GM12878 (cell line): Measurements from ENCODE around the gene CCNY. TPM values are rescaled to one million over a fixed set of nuclear protein-coding genes. Genes with fewer than 3 reads are reported as not detected.

Experiments used
- ATAC-seq: fragments of 200-7000 bp; cut with Tn5 transposase; 3 replicates; pipeline ENCODE4 v1.9.1; 2020; ENCODE audit warnings: mild to moderate bottlenecking, moderate library complexity
- BruUV-seq: library from RNA; stranded (reverse); fragments of 400-500 nt; replicated peaks from 2 replicates; lab custom pipeline; 2021; lab: Mats Ljungman, UMichigan
- CTCF ChIA-PET: fragments of 300-600 bp; sonication (Branson Sonifier 250); formaldehyde crosslinking; extraction: SDS; loops from one replicate; lab custom pipeline; 2021; ENCODE audit warnings: inconsistent platforms; lab: Yijun Ruan, JAX
- POLR2A ChIA-PET: fragments of 350-600 bp; formaldehyde crosslinking; extraction: SDS; loops from one replicate; lab custom pipeline; 2021; ENCODE audit warnings: inconsistent platforms; lab: Charles Lee
- RAD21 ChIA-PET: fragments of 300-600 bp; sonication (Branson Sonifier 250); formaldehyde crosslinking; loops from one replicate; lab custom pipeline; 2023; ENCODE audit warnings: antibody characterized with exemption; ENCODE audit not compliant: unreplicated experiment; lab: Charles Lee
- SMC1A ChIA-PET: fragments of 300-600 bp; sonication (Branson Sonifier 250); formaldehyde crosslinking; loops from one replicate; lab custom pipeline; 2023; ENCODE audit not compliant: unreplicated experiment, uncharacterized antibody; lab: Charles Lee
- DNase-seq: peaks from one replicate; pipeline ENCODE4 v3.0.0-alpha.2; 2011; ENCODE audit warnings: low read depth, low spot score
- FAIRE-seq: peaks from 3 replicates; lab custom pipeline; 2011; peaks lifted over from hg19 to GRCh38; lab: Jason Lieb, UNC
- H2AFZ ChIP-seq: 2 replicates; pipeline ENCODE4 v1.6.0; 2011; ENCODE audit warnings: low read depth, low read length, control low read depth; ENCODE audit not compliant: control insufficient read depth
- H3K27ac ChIP-seq: 2 replicates; pipeline ENCODE4 v1.5.1; 2011; ENCODE audit warnings: control low read depth; ENCODE audit not compliant: control insufficient read depth, insufficient read depth
- H3K27me3 ChIP-seq, 2 experiments: replicated peaks in 1 of 2; 2 replicates each; pipeline versions ENCODE4 v1.6.0 to v1.6.1; 2011; ENCODE audit warnings: low read length in 1 of 2; ENCODE audit not compliant: control insufficient read depth in 2 of 2, insufficient read depth in 2 of 2
- H3K36me3 ChIP-seq, 2 experiments: 2 replicates each; pipeline ENCODE4 v1.5.1; 2011; ENCODE audit warnings: low read length in 1 of 2; ENCODE audit not compliant: control insufficient read depth in 2 of 2, insufficient read depth in 2 of 2
- H3K4me1 ChIP-seq: 2 replicates; pipeline ENCODE4 v1.6.1; 2011; ENCODE audit warnings: mild to moderate bottlenecking, low read length, moderate library complexity, mixed read lengths; ENCODE audit not compliant: control insufficient read depth, insufficient read depth
- H3K4me2 ChIP-seq: 2 replicates; pipeline ENCODE4 v1.6.0; 2011; ENCODE audit warnings: control low read depth; ENCODE audit not compliant: control insufficient read depth, insufficient read depth
- H3K4me3 ChIP-seq: fragments of 200-600 bp; sonication (generic); 2 replicates; pipeline ENCODE4 v1.5.1; 2016
- H3K79me2 ChIP-seq: 2 replicates; pipeline ENCODE4 v1.6.0; 2011; ENCODE audit warnings: low read length; ENCODE audit not compliant: control insufficient read depth, insufficient read depth
- H3K9ac ChIP-seq: 2 replicates; pipeline ENCODE4 v1.8.0; 2011; ENCODE audit warnings: low read length, control low read depth, mixed read lengths; ENCODE audit not compliant: control insufficient read depth, insufficient read depth
- H3K9me3 ChIP-seq: replicated peaks from 3 replicates; pipeline ENCODE4 v1.5.1; 2011; ENCODE audit warnings: mild to moderate bottlenecking, low read length; ENCODE audit not compliant: control insufficient read depth, insufficient read depth
- H4K20me1 ChIP-seq: 2 replicates; pipeline ENCODE4 v1.6.0; 2011; ENCODE audit not compliant: control insufficient read depth, insufficient read depth
- BHLHE40 ChIP-seq, 2 experiments: fragments of 450-650 bp in 1 of 2; IDR thresholded peaks; 2 replicates each; pipeline ENCODE4 v1.6.1; 2011 to 2017; ENCODE audit warnings: low read depth in 2 of 2, borderline replicate concordance in 1 of 2, improper control_type of control experiment in 1 of 2, low read length in 1 of 2, mild to moderate bottlenecking in 1 of 2
- CBX5 ChIP-seq: sonication (generic); IDR thresholded peaks from 2 replicates; pipeline ENCODE4 v1.6.1; 2016; ENCODE audit warnings: low read depth, moderate library complexity, mild to moderate bottlenecking, inconsistent platforms
- DPF2 ChIP-seq: fragments of 450-650 bp; IDR thresholded peaks from 2 replicates; pipeline ENCODE4 v1.6.1; 2017; ENCODE audit warnings: mild to moderate bottlenecking
- HCFC1 ChIP-seq: fragments of 150-350 bp; IDR thresholded peaks from 2 replicates; pipeline ENCODE4 v1.6.1; 2014; ENCODE audit warnings: low read length
- IKZF2 ChIP-seq, 2 experiments: fragments of 450-650 bp; IDR thresholded peaks; 2 replicates each; pipeline ENCODE4 v1.6.1; 2017; ENCODE audit warnings: mild to moderate bottlenecking in 2 of 2, moderate library complexity in 2 of 2
- MEF2B ChIP-seq: fragments of 450-650 bp; IDR thresholded peaks from 2 replicates; pipeline ENCODE4 v1.6.1; 2018; ENCODE audit warnings: mild to moderate bottlenecking, moderate library complexity; ENCODE audit not compliant: partially characterized antibody, poor library complexity, severe bottlenecking
- NBN ChIP-seq: fragments of 450-650 bp; IDR thresholded peaks from 2 replicates; pipeline ENCODE4 v1.6.1; 2016
- NR2C2 ChIP-seq: IDR thresholded peaks from 2 replicates; pipeline ENCODE4 v1.6.1; 2011; ENCODE audit warnings: borderline replicate concordance, low read depth; ENCODE audit not compliant: control insufficient read depth, insufficient read length
- PAX8 ChIP-seq: fragments of 450-650 bp; IDR thresholded peaks from 2 replicates; pipeline ENCODE4 v1.6.1; 2017; ENCODE audit warnings: mild to moderate bottlenecking, moderate library complexity
- RBBP5 ChIP-seq: fragments of 200-600 bp; sonication (generic); conservative IDR thresholded peaks from 2 replicates; pipeline ENCODE4 v1.6.1; 2016
- RCOR1 ChIP-seq: conservative IDR thresholded peaks from 2 replicates; pipeline ENCODE4 v1.6.1; 2012; ENCODE audit warnings: low read depth, low read length, improper control_type of control experiment
- REST ChIP-seq: IDR thresholded peaks from 2 replicates; pipeline ENCODE4 v1.6.1; 2012; ENCODE audit warnings: mild to moderate bottlenecking, low read depth, low read length
- RFX5 ChIP-seq: IDR thresholded peaks from 2 replicates; pipeline ENCODE4 v1.6.1; 2011; ENCODE audit warnings: low read depth, low read length, improper control_type of control experiment
- SP1 ChIP-seq: IDR thresholded peaks from one replicate; pipeline ENCODE4 v1.6.1; 2011; ENCODE audit warnings: low read depth, low read length
- SUZ12 ChIP-seq: fragments of 200-600 bp; sonication (generic); IDR thresholded peaks from one replicate; pipeline ENCODE4 v1.6.1; 2018; ENCODE audit warnings: antibody characterized with exemption, mild to moderate bottlenecking; ENCODE audit not compliant: unreplicated experiment
- USF1 ChIP-seq: IDR thresholded peaks from 2 replicates; pipeline ENCODE4 v1.6.1; 2011; ENCODE audit warnings: borderline replicate concordance, low read depth, mild to moderate bottlenecking, moderate library complexity, mixed read lengths, low read length; ENCODE audit not compliant: insufficient read depth; ENCODE audit errors: extremely low read length
- WRNIP1 ChIP-seq: IDR thresholded peaks from 2 replicates; pipeline ENCODE4 v1.6.1; 2011; ENCODE audit warnings: low read depth, low read length, improper control_type of control experiment, borderline replicate concordance
- YY1 ChIP-seq: IDR thresholded peaks from 2 replicates; pipeline ENCODE4 v1.6.1; 2011; ENCODE audit warnings: low read depth, mild to moderate bottlenecking, low read length
- ZBTB33 ChIP-seq: fragments of 450-650 bp; IDR thresholded peaks from 2 replicates; pipeline ENCODE4 v1.6.1; 2017; ENCODE audit warnings: mild to moderate bottlenecking
- ZSCAN29 ChIP-seq: fragments of 450-650 bp; IDR thresholded peaks from 2 replicates; pipeline ENCODE4 v1.6.1; 2017; ENCODE audit warnings: mild to moderate bottlenecking, moderate library complexity
- WGBS: methylation state at CpG from one replicate; pipeline ENCODE4 v1.1.6; 2016; ENCODE audit warnings: low lambda C conversion rate; ENCODE audit not compliant: insufficient replicate concordance, insufficient coverage; ENCODE audit errors: missing lambda C conversion rate; 5-methylcytosine and 5-hydroxymethylcytosine counted together
- in situ Hi-C: fragments of 300-500 bp; cut with MboI; formaldehyde crosslinking; loops from 9 replicates; pipeline ENCODE4 v1.14.3; 2018; ENCODE audit warnings: mixed read lengths
- intact Hi-C: fragments of 100-400 bp; cut with micrococcal nuclease; formaldehyde crosslinking; loops from one replicate; pipeline ENCODE4 v1.14.2; 2022; ENCODE audit not compliant: unreplicated experiment
- polyA plus RNA-seq, 11 experiments: library from polyadenylated mRNA; depleted of rRNA in 4 of 11; unstranded in 6 of 11; stranded (reverse) in 5 of 11; fragments of >200 nt; fragmentation: Nextera tagmentation in 4 of 11; fragmentation: Illumina TruSeq in 1 of 11; extraction: Ambion mirVana in 4 of 11; extraction: Trizol in 1 of 11; gene quantifications; 1 replicate in 1 of 11; 2 replicates in 10 of 11; pipeline versions ENCODE4 v1.2.1 to v1.2.3, GENCODE V29; 2011 to 2016; ENCODE audit warnings: inconsistent platforms in 2 of 11, missing spikeins in 2 of 11, low read depth in 1 of 11
- total RNA-seq, 4 experiments: library from RNA; depleted of rRNA in 3 of 4; stranded (reverse); fragments of >200 nt in 3 of 4; fragmentation: Illumina TruSeq in 1 of 4; extraction: Trizol in 1 of 4; gene quantifications; 2 replicates each; pipeline versions ENCODE4 v1.2.1 to v1.2.3, GENCODE V29; 2013 to 2021

Gene CCNY
- total and polyA plus RNA-seq, 10 of the 15 experiments (the other 5 are each of a cell fraction or from before 2014, with no cell fraction given), result 3.6 to 50.0 (median 26.1) TPM

- H4K20me1 ChIP-seq, result no peaks in the 10 kb centered on the region
- no peak overlapping the region for H3K27ac ChIP-seq
- no peak overlapping the region for H3K4me3 ChIP-seq
- peaks cover 6% of the 10 kb centered on the region for H3K4me1 ChIP-seq
- in situ Hi-C loops, result loop anchor here (10.0 kb wide), 1 partner anchor 444 kb away; the partner anchor contains the start of gene CREM
- no peak overlapping the region for H3K4me2 ChIP-seq
- SMC1A ChIA-PET, result no interaction called here
- RAD21 ChIA-PET, result no interaction called here
- WGBS, result 82% methylated on average over 19 of the region's 19 CpGs
- no peak for FAIRE-seq
- no peak overlapping the region for H2AFZ ChIP-seq
- H3K9ac ChIP-seq, result no peak overlapping the region
- H3K9me3 ChIP-seq, result no peaks in the 10 kb centered on the region
- H3K27me3 ChIP-seq, result no peaks in the 10 kb centered on the region
- BruUV-seq, result no TSS peak
- TF ChIP-seq MEF2B (no peak), USF1 (no peak), ZSCAN29 (no peak), SUZ12 (no peak), SP1 (no peak), RCOR1 (no peak), RBBP5 (no peak), PAX8 (no peak), CBX5 (no peak), WRNIP1 (no peak), BHLHE40 (IDR thresholded peaks at IDR 0.05; ENCODE audit: borderline replicate concordance in 1 of 2, low read depth in 2 of 2, low read length in 1 of 2) (no peak), DPF2 (no peak), IKZF2 (IDR thresholded peaks at IDR 0.05) (no peak), ZBTB33 (no peak), REST (no peak), NBN (no peak), RFX5 (no peak), HCFC1 (no peak), YY1 (no peak), NR2C2 (no peak)
- intact Hi-C loops, result loop anchor here (10.0 kb wide), 1 partner anchor 444 kb away; the partner anchor contains the start of gene CREM
- H3K36me3 ChIP-seq, result peaks cover 3 to 13% of the 10 kb centered on the region in 2 experiments
- no peak for ATAC-seq
- CTCF ChIA-PET, result no interaction called here
- no peak for DNase-seq
- POLR2A ChIA-PET, result no interaction called here
- H3K79me2 ChIP-seq, result no peaks in the 10 kb centered on the region
Measured at GRCh38 chr10:35569111-35569707, 232.9 kb downstream of the CCNY start.
